ENCODE measurements around the gene NES. TPM values are rescaled to one million over a fixed set of nuclear protein-coding genes. Genes with fewer than 3 reads are reported as not detected.

The NES gene
- total and polyA plus RNA-seq, 2 of the 8 experiments (the other 6 are each of a cell fraction or from before 2014, with no cell fraction given): 13.3 to 135 TPM

DNA sequence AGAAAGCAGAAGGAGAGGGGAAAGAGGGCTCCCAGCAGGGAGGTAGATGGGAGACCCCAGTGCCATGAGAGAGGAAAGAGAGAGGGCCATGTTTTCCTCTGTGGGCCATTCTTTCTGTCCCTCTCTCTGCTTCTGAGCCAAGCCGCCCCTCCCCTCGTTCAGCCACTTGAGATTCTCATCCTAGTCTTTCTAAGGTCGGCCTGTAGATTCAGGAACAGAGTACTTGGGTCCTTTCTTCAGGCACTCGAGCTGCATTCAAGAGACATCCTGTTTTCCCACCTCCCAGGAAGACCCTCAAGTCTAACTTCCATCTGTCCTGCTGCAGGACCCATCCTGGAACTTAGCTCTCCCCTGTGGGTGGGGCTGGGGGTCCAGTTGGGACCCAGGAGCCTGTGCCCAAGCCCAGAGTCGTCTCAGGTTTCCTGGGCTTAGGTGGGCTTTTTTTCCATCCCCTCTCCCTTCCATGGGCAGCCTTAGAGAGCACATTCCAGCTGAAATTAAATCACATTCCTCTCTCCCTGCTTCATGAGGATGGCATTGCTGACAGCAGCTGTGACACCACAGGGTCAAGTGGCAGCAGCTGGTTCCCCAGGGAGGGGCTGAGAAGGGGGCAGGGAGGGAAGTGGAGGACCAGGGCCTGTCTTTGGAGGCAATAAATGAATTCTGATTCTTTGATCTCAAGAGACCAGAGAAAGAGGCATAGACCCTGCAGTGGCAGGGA lies 13.0 kb downstream of the NES start:
- H2AFZ ChIP-seq (ENCODE audit: low read length): no peak overlapping the region
- peak overlapping the region; percentile 13 to 45; a peak in 3 of 4 replicates for H3K4me2 ChIP-seq (ENCODE audit: insufficient read depth in 1 of 2, low read depth in 2 of 2, low read length in 2 of 2)
- peak overlapping the region; percentile 81 for H4K91ac ChIP-seq (replicated peaks; ENCODE audit: insufficient read length, low read length)
- ChIA-PET POLR2A (ENCODE audit: partially characterized antibody) (interaction anchor here (0.7 to 12.0 kb wide), 11 partner anchors 12 to 72 kb away, joined by 3 to 419 read pairs (median 5); partner anchors contain the start of genes CRABP2, ISG20L2, METTL25B and NES), CTCF (ENCODE audit: partially characterized antibody) (interaction anchor here (0.6 to 66.0 kb wide), 5 partner anchors 20 to 345 kb away, joined by 3 to 4284 read pairs (median 254); partner anchors contain the start of genes BCAN, CRABP2, HAPLN2 and ISG20L2)
- H2BK12ac ChIP-seq (ENCODE audit: low read depth, low read length): peak overlapping the region; percentile 99
- 0 out of 2 replicates have a peak overlapping the region, but pooled peaks have one; percentile 14 for H4K8ac ChIP-seq (ENCODE audit: extremely low read depth, insufficient read depth, low read length)
- WGBS, 2 experiments (ENCODE audit: extremely low coverage in 1 of 2, insufficient coverage in 1 of 2, insufficient read length in 1 of 2, insufficient replicate concordance in 2 of 2, low coverage in 1 of 2, low lambda C conversion rate in 2 of 2, missing lambda C conversion rate in 1 of 2): 47% methylated on average over 5 of the region's 5 CpGs; no CpG with 5 or more reads in 1 of the 2 experiments
- H2BK20ac ChIP-seq (ENCODE audit: low read length): peak overlapping the region; percentile 99
- peak overlapping the region; percentile 98; the same call in 1 of the 2 replicates for H2BK5ac ChIP-seq (ENCODE audit: low read depth, low read length)
- no peak overlapping the region for H3K56ac ChIP-seq (replicated peaks; ENCODE audit: insufficient read length, low read depth, low read length)
- peak overlapping the region in 1 of 4 experiments; percentile 5; a peak in 2 of 8 replicates for H3K4me3 ChIP-seq (ENCODE audit: extremely low read depth in 1 of 4, insufficient read depth in 2 of 4, low read depth in 3 of 4, low read length in 4 of 4)
- peak overlapping the region; percentile 96 for H3K18ac ChIP-seq (ENCODE audit: extremely low read depth, low read length)
- H3K4ac ChIP-seq (replicated peaks; ENCODE audit: insufficient read length, low read depth, low read length): peak overlapping the region; percentile 79
- H2BK120ac ChIP-seq (replicated peaks; ENCODE audit: low read depth, low read length): peak overlapping the region; percentile 57
- H3K27ac ChIP-seq (ENCODE audit: low read depth, low read length): no peak overlapping the region
- H4K20me1 ChIP-seq (replicated peaks in 1 of 2; ENCODE audit: control insufficient read depth in 1 of 2, insufficient read depth in 2 of 2, low read length in 2 of 2): no peaks in the 10 kb centered on the region
- no peaks in the 10 kb centered on the region for H3K36me3 ChIP-seq (ENCODE audit: control insufficient read depth in 2 of 4, insufficient read depth in 4 of 4, low read length in 3 of 4)
- peak overlapping the region in 2 of 4 experiments; percentile 14 to 40; a peak in 3 of 7 replicates for H3K9ac ChIP-seq (replicated peaks in 1 of 4; ENCODE audit: extremely low read depth in 1 of 4, low read depth in 3 of 4, low read length in 3 of 4)
- peaks cover 0 to 6% (median 3%) of the 10 kb centered on the region in 4 experiments; a peak in 1 of 7 replicates for H3K27me3 ChIP-seq (replicated peaks in 1 of 4; ENCODE audit: control insufficient read depth in 3 of 4, extremely low read depth in 1 of 4, insufficient read depth in 3 of 4, low read length in 3 of 4)
- FAIRE-seq: no peak
- peaks cover 19 to 74% (median 66%) of the 10 kb centered on the region in 4 experiments for H3K4me1 ChIP-seq (replicated peaks in 1 of 4; ENCODE audit: control insufficient read depth in 3 of 4, insufficient read depth in 4 of 4, low read length in 3 of 4)
- H3K79me2 ChIP-seq (ENCODE audit: control insufficient read depth in 1 of 2, insufficient read depth in 2 of 2, low read length in 2 of 2): no peaks in the 10 kb centered on the region
- no peak for DNase-seq (ENCODE audit: low read depth in 1 of 2, low spot score in 2 of 2)
- no peak overlapping the region for H3K23ac ChIP-seq (ENCODE audit: insufficient read length)
- H2BK15ac ChIP-seq (ENCODE audit: low read length): peak overlapping the region; percentile 77; the same call in 1 of the 2 replicates
- H4K5ac ChIP-seq (ENCODE audit: insufficient read length, low read depth, low read length): peak overlapping the region; percentile 10
- H2AK5ac ChIP-seq (ENCODE audit: low read depth, low read length): peak overlapping the region; percentile 93
- no peaks in the 10 kb centered on the region for H3K9me3 ChIP-seq (ENCODE audit: insufficient read depth in 2 of 2, low read depth in 1 of 2, low read length in 1 of 2)
- peaks cover 5% of the 10 kb centered on the region for H3K23me2 ChIP-seq (ENCODE audit: low read depth, low read length)
- no peak overlapping the region for H3K14ac ChIP-seq (ENCODE audit: insufficient read length)
- no peaks in the 10 kb centered on the region; the same call in 1 of the 2 replicates for H3K79me1 ChIP-seq (ENCODE audit: low read depth, low read length)
- TF ChIP-seq SAP30 (IDR thresholded peaks at IDR 0.05; ENCODE audit: insufficient read depth, insufficient replicate concordance, low read length): no peak
- TF ChIP-seq SP4 (IDR thresholded peaks at IDR 0.05; ENCODE audit: low read length): no peak
- TF ChIP-seq SRF (IDR thresholded peaks at IDR 0.05; ENCODE audit: low read depth, low read length): no peak
- peak; percentile 81; the same call in 1 of the 2 replicates for TF ChIP-seq TCF12 (IDR thresholded peaks at IDR 0.05; ENCODE audit: low read depth, low read length)
- 0 out of 2 replicates have a peak, but pooled peaks have one; percentile 30 for TF ChIP-seq CREB1 (IDR thresholded peaks at IDR 0.05)
- no peak for TF ChIP-seq SIX5 (IDR thresholded peaks at IDR 0.05; ENCODE audit: low read depth, low read length)
- no peak for TF ChIP-seq TBP (IDR thresholded peaks at IDR 0.05; ENCODE audit: low read depth, low read length)
- peak; percentile 89 to 91 for TF ChIP-seq SIN3A (conservative IDR thresholded peaks at IDR 0.05 in 1 of 2, IDR thresholded peaks at IDR 0.05 in 1 of 2; ENCODE audit: low read depth in 1 of 2, low read length in 2 of 2)
- peak; percentile 93 for TF ChIP-seq TEAD4 (IDR thresholded peaks at IDR 0.05; ENCODE audit: low read depth, low read length)
- TF ChIP-seq SP1 (IDR thresholded peaks at IDR 0.05; ENCODE audit: low read depth, low read length): peak; percentile 41; the same call in 1 of the 2 replicates
- TF ChIP-seq CHD2 (IDR thresholded peaks at IDR 0.05; ENCODE audit: low read length): no peak
- TF ChIP-seq ASH2L (IDR thresholded peaks at IDR 0.05; ENCODE audit: low read length): no peak
